ENCODE results near the gene C19orf47. TPM values are rescaled to one million over a fixed set of nuclear protein-coding genes. Genes with fewer than 3 reads are reported as not detected.

Gene C19orf47
- total RNA-seq, 4 donors from 2014 or later = 178 to 287 (median 219) TPM

DNA sequence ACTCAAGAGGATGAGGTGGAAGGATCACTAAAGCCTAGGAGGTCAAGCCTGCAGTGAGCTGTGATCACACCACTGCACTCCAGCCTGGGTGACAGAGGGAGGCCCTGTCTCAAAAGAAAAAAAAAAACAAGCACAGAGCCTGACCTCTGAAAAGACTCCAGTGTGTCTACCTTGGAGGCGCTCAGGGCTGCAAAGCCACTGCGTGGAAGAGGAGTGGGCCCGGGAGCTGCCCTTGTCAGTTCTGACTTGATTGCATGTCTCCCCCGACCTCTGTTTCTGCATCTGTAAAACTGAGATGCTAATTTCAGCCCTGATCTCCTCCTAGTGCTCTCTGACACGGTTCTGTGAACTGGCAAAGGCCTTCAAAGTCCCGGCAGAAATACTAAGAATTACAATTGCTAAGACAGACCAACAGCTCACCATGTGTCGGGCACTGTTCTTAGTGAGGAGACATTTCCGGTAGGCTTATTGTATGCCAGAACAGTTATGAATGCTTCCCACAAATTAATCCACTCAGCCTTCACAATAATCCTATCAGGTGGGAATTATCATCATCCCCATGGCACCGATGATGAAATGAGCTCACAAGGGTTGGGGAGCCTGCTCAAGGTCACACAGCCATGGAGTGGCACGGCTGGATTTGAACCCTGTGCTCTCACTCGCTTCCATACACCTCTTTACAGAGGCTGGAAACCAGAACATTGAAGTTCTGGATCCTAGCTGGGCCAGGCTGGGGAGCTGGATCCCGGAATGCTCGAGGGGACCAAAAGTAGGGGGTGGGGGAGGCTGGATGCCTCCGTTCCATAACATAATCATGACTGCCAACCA lies 66.6 kb downstream of the C19orf47 start:
- Histone ChIP-seq H3K27me3 (no peaks in the 10 kb centered on the region), H3K9me3 (no peaks in the 10 kb centered on the region), H3K27ac (peak overlapping the region; percentile 89 to 99 (median 95)), H3K4me1 (peaks cover 79 to 82% of the 10 kb centered on the region in 2 donors), H3K36me3 (no peaks in the 10 kb centered on the region), H3K4me3 (no peak overlapping the region)
- no peak for ATAC-seq
- DNase-seq = peak in 1 of 2 donors; percentile 11
- intact Hi-C loops (cut with DNase I; ENCODE audit: low total_unique reads) = loop anchor here (5.0 to 10.0 kb wide), 4 partner anchors 186 to 1907 kb away; partner anchors contain the start of genes ARHGEF1, BLVRB, PSMD8 and SPTBN4
- in situ Hi-C loops (cut with MboI; ENCODE audit: low sequenced_read_pairs in 4 of 4) = no loop called here
- TF ChIP-seq, protein P1, sequence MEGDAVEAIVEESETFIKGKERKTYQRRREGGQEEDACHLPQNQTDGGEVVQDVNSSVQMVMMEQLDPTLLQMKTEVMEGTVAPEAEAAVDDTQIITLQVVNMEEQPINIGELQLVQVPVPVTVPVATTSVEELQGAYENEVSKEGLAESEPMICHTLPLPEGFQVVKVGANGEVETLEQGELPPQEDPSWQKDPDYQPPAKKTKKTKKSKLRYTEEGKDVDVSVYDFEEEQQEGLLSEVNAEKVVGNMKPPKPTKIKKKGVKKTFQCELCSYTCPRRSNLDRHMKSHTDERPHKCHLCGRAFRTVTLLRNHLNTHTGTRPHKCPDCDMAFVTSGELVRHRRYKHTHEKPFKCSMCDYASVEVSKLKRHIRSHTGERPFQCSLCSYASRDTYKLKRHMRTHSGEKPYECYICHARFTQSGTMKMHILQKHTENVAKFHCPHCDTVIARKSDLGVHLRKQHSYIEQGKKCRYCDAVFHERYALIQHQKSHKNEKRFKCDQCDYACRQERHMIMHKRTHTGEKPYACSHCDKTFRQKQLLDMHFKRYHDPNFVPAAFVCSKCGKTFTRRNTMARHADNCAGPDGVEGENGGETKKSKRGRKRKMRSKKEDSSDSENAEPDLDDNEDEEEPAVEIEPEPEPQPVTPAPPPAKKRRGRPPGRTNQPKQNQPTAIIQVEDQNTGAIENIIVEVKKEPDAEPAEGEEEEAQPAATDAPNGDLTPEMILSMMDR (IDR thresholded peaks at IDR 0.05 in 4 of 5, conservative IDR thresholded peaks at IDR 0.05 in 1 of 5) = no peak
- TF ChIP-seq POLR2A (IDR thresholded peaks at IDR 0.05) = no peak

DNA sequence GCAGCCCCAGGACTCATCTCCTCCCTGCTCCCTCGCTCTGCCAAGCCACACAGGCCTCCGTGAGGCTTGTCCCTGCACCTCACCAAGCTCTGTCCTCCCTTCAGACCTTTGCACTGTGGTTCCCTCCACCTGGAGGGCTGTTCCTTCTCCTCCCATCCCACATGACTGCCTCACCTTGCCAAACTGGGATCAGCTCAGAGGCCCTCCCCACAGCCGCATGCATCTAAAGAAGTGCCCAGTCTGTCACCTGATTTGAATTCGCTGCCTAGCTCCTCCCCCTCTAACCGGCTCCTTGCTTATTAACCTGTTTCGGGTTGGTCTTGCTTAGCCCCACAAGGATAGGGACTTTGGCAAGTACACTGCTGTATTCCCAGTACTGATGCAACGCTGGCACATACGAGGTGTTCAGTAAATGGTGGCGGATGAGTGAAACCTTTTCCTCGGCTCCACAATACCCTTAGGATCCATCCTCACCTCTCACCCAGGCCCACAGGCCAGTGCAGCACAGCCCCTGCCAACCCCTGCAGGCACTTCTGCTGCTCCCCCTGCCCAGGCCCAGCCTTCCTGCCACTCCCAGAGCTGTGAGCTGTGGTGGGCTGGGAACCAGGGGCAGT lies 67.5 kb downstream of the C19orf47 start:
- Histone ChIP-seq H3K4me3 (no peak overlapping the region), H3K4me1 (peaks cover 73 to 77% of the 10 kb centered on the region in 2 donors), H3K27me3 (no peaks in the 10 kb centered on the region), H3K9me3 (no peaks in the 10 kb centered on the region), H3K27ac (peak overlapping the region; percentile 89 to 99 (median 95)), H3K36me3 (no peaks in the 10 kb centered on the region)
- peak in 1 of 2 donors; percentile 40 for TF ChIP-seq POLR2A (IDR thresholded peaks at IDR 0.05)
- TF ChIP-seq, protein P1 (IDR thresholded peaks at IDR 0.05 in 4 of 5, conservative IDR thresholded peaks at IDR 0.05 in 1 of 5) = no peak
- peak; percentile 71 to 84 for DNase-seq
- intact Hi-C loops (cut with DNase I; ENCODE audit: low total_unique reads) (loop anchor here (5.0 to 10.0 kb wide), 4 partner anchors 187 to 1906 kb away; partner anchors contain the start of genes ARHGEF1, BLVRB, PSMD8 and SPTBN4), in situ Hi-C loops (cut with MboI; ENCODE audit: low sequenced_read_pairs in 4 of 4) (no loop called here)
- ATAC-seq = peak; percentile 40 to 48

DNA sequence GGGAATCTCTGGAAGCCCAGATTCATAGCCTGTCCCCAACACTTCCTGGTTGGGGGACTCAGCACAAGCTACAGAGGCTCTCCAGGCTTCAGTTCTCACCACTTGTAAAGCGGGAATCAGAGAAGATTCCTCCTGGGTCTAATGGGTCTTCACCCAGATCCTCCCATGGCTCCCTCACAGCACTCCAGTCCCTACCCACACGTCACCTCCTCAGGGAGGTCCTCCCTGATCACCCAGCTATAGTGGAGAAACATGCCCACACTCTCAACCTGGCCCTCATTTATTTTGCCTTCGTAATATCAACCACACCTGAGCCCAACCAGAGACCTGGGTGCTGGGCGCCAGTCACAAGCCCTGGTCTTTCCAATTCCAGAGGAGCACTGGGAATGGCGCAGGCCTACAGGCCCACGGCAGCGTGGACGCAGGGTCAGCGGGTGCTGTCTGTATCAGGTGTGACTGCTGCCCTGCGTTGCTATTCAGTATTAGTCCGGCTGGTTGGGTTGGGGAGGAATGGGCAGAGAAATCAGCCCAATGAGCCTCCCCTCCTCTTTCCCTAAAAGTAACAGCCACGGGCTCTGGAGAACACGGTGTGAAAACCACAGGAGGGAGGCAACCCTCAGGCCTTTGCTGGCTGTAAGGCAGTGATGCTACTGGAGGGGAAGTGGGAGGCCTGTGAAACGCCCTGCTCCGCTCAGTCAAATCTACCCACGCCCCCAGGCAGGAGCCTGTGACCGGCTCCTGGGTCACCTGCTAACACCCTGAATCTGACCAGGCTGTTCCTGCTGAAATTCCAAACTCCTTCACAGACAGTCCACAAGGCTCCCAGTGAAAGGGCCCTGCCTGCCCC lies 68.2 kb downstream of the C19orf47 start:
- Histone ChIP-seq H3K27ac (peak overlapping the region; percentile 89 to 99 (median 95)), H3K4me3 (peak overlapping the region in 1 of 4 donors; percentile 41), H3K36me3 (no peaks in the 10 kb centered on the region), H3K27me3 (no peaks in the 10 kb centered on the region), H3K9me3 (no peaks in the 10 kb centered on the region), H3K4me1 (peaks cover 75 to 79% of the 10 kb centered on the region in 2 donors)
- TF ChIP-seq, protein P1 (IDR thresholded peaks at IDR 0.05 in 4 of 5, conservative IDR thresholded peaks at IDR 0.05 in 1 of 5) = no peak
- TF ChIP-seq POLR2A (IDR thresholded peaks at IDR 0.05) = no peak
- in situ Hi-C loops (cut with MboI; ENCODE audit: low sequenced_read_pairs in 4 of 4) = no loop called here
- no peak for DNase-seq
- intact Hi-C loops (cut with DNase I; ENCODE audit: low total_unique reads) = loop anchor here (5.0 to 10.0 kb wide), 4 partner anchors 187 to 1905 kb away; partner anchors contain the start of genes ARHGEF1, BLVRB, PSMD8 and SPTBN4
- ATAC-seq = no peak

DNA sequence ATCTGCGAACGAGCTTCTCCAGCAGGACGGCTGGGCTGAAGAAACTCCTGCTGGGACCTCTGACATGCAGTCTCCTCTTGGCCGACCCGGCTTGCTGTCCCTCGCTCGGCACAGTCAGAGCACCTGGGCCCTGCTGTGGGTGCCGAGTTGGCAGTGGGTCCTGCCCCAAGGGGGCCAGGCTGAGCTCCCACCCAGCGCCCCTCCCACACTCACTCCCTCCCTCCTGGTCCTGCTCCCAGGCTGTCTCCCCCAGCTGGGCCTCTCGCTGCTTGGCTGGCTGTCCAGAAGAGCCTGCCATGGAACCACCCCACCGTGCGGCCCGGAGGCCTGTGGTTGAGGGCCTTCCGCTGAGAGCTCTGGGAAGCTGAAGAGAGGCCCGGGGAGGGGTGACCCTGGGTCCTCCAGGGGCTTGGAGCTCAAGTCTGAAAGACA lies 69.1 kb downstream of the C19orf47 start:
- in situ Hi-C loops (cut with MboI; ENCODE audit: low sequenced_read_pairs in 4 of 4) (no loop called here), intact Hi-C loops (cut with DNase I; ENCODE audit: low total_unique reads) (no loop called here)
- no peaks in the 10 kb centered on the region for H3K36me3 ChIP-seq
- TF ChIP-seq, protein P1 (IDR thresholded peaks at IDR 0.05 in 4 of 5, conservative IDR thresholded peaks at IDR 0.05 in 1 of 5) = no peak
- TF ChIP-seq POLR2A (IDR thresholded peaks at IDR 0.05) = no peak
- H3K27me3 ChIP-seq = no peaks in the 10 kb centered on the region
- peaks cover 79 to 84% of the 10 kb centered on the region in 2 donors for H3K4me1 ChIP-seq
- peak overlapping the region; percentile 21 to 41 (median 30) for H3K4me3 ChIP-seq
- no peaks in the 10 kb centered on the region for H3K9me3 ChIP-seq
- peak in 1 of 2 donors; percentile 58 for DNase-seq
- ATAC-seq = peak in 1 of 2 donors; percentile 29
- peak overlapping the region; percentile 89 to 99 (median 95) for H3K27ac ChIP-seq
